ENCODE measurements around the gene STXBP5. TPM values are rescaled to one million over a fixed set of nuclear protein-coding genes. Genes with fewer than 3 reads are reported as not detected.

The STXBP5 gene
- total and polyA plus RNA-seq, 9 of the 15 experiments (the other 6 are each of a cell fraction or from before 2014, with no cell fraction given) = 23.3 to 172 (median 71.5) TPM

GRCh38 chr6:147214248-147215227 lies 10.3 kb downstream of the STXBP5 start (continued):
- no peak for TF ChIP-seq CTCFL (IDR thresholded peaks at IDR 0.05; ENCODE audit: borderline replicate concordance, insufficient read depth, low read depth, low read length, poor library complexity, severe bottlenecking)
- TF ChIP-seq DMBX1 (CRISPR knock-in tag; IDR thresholded peaks at IDR 0.05; ENCODE audit: borderline replicate concordance) = no peak
- TF ChIP-seq RBM15 (IDR thresholded peaks at IDR 0.05; ENCODE audit: insufficient read depth, low read length) = no peak
- peak; percentile 10 for TF ChIP-seq FUS (optimal IDR thresholded peaks at IDR 0.05; ENCODE audit: low read depth, low read length)
- TF ChIP-seq ELF1 (tag; IDR thresholded peaks at IDR 0.05) = no peak
- TF ChIP-seq NCOA1 (IDR thresholded peaks at IDR 0.05; ENCODE audit: low read depth) = no peak
- no peak for TF ChIP-seq HDAC2 (IDR thresholded peaks at IDR 0.05)
- TF ChIP-seq C11orf30 (IDR thresholded peaks at IDR 0.05; ENCODE audit: low read depth) = peak; percentile 72
- peak; percentile 11; the same call in 1 of the 2 replicates for TF ChIP-seq ZNF551 (CRISPR knock-in tag; IDR thresholded peaks at IDR 0.05)
- peak; percentile 38; the same call in 1 of the 2 replicates for TF ChIP-seq MAFG (tag; conservative IDR thresholded peaks at IDR 0.05)
- no peak for TF ChIP-seq SETDB1 (IDR thresholded peaks at IDR 0.05; ENCODE audit: low read length)
- no peak for TF ChIP-seq GMEB1 (CRISPR knock-in tag; IDR thresholded peaks at IDR 0.05)
- TF ChIP-seq, protein P1, sequence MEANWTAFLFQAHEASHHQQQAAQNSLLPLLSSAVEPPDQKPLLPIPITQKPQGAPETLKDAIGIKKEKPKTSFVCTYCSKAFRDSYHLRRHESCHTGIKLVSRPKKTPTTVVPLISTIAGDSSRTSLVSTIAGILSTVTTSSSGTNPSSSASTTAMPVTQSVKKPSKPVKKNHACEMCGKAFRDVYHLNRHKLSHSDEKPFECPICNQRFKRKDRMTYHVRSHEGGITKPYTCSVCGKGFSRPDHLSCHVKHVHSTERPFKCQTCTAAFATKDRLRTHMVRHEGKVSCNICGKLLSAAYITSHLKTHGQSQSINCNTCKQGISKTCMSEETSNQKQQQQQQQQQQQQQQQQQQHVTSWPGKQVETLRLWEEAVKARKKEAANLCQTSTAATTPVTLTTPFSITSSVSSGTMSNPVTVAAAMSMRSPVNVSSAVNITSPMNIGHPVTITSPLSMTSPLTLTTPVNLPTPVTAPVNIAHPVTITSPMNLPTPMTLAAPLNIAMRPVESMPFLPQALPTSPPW (CRISPR knock-in tag; IDR thresholded peaks at IDR 0.05) = 0 out of 2 replicates have a peak, but pooled peaks have one; percentile 13
- TF ChIP-seq, protein P2, sequence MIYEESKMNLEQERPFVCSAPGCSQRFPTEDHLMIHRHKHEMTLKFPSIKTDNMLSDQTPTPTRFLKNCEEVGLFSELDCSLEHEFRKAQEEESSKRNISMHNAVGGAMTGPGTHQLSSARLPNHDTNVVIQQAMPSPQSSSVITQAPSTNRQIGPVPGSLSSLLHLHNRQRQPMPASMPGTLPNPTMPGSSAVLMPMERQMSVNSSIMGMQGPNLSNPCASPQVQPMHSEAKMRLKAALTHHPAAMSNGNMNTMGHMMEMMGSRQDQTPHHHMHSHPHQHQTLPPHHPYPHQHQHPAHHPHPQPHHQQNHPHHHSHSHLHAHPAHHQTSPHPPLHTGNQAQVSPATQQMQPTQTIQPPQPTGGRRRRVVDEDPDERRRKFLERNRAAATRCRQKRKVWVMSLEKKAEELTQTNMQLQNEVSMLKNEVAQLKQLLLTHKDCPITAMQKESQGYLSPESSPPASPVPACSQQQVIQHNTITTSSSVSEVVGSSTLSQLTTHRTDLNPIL (CRISPR knock-in tag; IDR thresholded peaks at IDR 0.05) = peak; percentile 18; the same call in 1 of the 2 replicates
- TF ChIP-seq, protein P3, sequence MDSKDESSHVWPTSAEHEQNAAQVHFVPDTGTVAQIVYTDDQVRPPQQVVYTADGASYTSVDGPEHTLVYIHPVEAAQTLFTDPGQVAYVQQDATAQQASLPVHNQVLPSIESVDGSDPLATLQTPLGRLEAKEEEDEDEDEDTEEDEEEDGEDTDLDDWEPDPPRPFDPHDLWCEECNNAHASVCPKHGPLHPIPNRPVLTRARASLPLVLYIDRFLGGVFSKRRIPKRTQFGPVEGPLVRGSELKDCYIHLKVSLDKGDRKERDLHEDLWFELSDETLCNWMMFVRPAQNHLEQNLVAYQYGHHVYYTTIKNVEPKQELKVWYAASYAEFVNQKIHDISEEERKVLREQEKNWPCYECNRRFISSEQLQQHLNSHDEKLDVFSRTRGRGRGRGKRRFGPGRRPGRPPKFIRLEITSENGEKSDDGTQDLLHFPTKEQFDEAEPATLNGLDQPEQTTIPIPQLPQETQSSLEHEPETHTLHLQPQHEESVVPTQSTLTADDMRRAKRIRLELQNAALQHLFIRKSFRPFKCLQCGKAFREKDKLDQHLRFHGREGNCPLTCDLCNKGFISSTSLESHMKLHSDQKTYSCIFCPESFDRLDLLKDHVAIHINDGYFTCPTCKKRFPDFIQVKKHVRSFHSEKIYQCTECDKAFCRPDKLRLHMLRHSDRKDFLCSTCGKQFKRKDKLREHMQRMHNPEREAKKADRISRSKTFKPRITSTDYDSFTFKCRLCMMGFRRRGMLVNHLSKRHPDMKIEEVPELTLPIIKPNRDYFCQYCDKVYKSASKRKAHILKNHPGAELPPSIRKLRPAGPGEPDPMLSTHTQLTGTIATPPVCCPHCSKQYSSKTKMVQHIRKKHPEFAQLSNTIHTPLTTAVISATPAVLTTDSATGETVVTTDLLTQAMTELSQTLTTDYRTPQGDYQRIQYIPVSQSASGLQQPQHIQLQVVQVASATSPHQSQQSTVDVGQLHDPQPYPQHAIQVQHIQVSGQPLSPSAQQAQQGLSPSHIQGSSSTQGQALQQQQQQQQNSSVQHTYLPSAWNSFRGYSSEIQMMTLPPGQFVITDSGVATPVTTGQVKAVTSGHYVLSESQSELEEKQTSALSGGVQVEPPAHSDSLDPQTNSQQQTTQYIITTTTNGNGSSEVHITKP (IDR thresholded peaks at IDR 0.05; ENCODE audit: partially characterized antibody) = no peak

Data from K562 (cell line).